Sciatic nerve (tissue), 2 donors: Measurements from ENCODE around the gene GRIFIN. TPM values are rescaled to one million over a fixed set of nuclear protein-coding genes. Genes with fewer than 3 reads are reported as not detected.
A peak's percentile ranks its signal among the peaks of the same experiment; 100 is the strongest.
"Not testable (repeated sequence)": the region's sequence is repeated elsewhere in the genome, so short reads cannot be mapped to it uniquely, and the experiment has no call there.

ENCODE experiments used
- ATAC-seq: fragments of 200-7000 bp; cut with Tn5 transposase; one replicate; pipeline ENCODE4 v1.9.1; 2020; ENCODE audit warnings: mild to moderate bottlenecking, moderate library complexity
- DNase-seq: peaks from one replicate; pipeline ENCODE4 v3.0.0-alpha.2; 2020; ENCODE audit warnings: low spot score
- intact Hi-C: fragments of 100-400 bp; cut with DNase I; formaldehyde crosslinking; loops from one replicate; pipeline ENCODE4 v1.14.2; 2022
- total RNA-seq: library from RNA; stranded (reverse); fragmentation: NEBNext Ultra II Directional; extraction: Animal tissue kit (Norgen Biotek cat#: 25700); gene quantifications from one replicate; pipeline ENCODE4 v1.2.1, GENCODE V29; 2021
- donor health status: DM: no; HTN: no; CAD: no.
- donor health status: DM: no; HTN: no; CAD: no.

GRIFIN gene
- total RNA-seq, 1 donor from 2014 or later, result not detected

DNA sequence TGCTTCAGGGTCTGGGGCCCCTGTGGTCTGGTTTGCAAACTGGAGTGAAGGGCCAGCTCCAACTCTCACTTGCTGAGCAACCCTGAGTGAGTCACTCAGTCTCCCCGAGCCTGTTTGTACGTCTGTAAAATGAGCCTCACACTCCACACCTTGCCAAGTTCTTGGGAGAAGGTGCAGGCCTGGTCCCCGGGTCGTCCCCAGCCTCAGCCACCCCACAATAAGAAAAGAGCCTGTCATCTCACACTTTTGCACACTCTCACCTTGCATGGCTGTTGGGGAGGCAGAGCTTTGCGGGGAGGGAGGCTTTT, 5.2 kb downstream of the GRIFIN start:
- intact Hi-C loops, result no loop called here

DNA sequence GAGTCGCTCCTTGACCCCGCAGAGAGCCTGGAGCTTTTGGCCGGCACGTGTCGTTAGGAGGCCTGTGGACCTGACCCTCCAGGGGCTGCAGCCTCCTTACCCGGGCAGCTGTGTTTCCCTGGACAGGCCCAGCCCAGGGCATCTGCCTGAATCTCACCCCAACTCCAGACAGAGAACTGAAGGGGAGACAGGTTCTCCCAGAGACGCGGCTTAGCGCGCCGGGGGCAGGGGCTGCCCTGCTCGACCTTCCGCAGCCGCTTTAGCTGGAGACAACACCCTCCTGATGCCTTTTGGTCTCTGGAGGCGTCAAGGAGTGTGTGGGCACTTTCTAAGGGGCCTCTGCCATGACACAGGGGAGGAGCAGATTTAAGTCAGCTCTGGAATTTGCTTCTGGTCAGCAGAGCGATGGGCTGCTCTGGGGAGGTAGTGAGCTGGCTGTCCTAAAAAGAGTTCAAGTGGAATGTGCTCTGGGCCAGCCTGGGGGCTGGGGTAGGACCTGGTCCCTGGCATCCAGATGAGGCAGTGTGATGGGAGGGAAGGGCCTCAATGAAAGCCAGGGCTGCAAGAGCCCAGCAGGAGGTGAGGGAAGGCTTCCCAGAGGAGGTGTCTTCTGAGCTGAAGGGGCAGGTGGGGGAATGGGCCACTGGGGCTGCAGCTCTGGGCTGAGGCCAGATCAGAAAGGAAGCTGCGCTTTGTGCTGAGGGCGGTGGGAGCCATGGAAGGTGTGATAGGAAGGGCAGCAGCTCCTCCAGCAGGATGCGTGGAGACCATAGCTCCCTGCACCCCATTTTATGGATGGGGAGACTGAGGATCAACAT, 5.8 kb downstream of the GRIFIN start:
- ATAC-seq, result no peak
- no peak for DNase-seq
- intact Hi-C loops, result no loop called here

More for the DNA sequence above, 5.2 kb downstream of the GRIFIN start:
- DNase-seq (no peak), ATAC-seq (no peak)

DNA sequence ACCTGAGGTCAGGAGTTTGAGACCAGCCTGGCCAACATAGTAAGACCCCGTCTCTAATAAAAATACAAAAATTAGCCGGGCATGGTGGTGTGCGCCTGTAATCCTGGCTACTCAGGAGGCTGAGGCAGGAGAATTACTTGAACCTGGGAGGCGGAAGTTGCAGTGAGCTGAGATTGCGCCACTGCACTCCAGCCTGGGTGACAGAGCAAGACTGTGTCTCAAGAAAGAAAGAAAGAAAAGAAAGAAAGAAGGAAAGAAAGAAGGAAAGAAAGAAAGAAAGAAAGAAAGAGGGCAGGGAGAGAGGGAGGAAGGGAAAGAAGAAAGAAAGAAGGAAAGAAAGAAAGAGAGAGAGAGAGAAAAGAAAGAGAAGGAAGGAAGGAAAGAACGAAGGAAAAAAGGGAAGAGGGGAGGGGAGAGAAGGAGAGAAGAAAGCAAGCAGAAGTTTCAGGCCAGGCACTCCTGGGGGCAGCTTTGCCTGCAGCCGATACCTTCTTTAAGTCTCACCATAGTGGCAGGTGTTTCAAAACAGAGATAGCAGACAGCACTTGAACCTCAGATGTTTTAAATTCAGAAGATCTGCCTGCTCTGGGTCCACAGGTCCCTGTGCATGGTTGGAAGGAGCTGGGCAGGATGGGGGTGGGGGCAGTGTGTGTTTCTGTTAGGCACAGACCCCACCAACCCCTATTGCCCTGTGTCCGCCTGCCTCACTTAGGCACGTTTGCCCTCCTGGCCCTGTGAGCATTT, 6.6 kb downstream of the GRIFIN start:
- intact Hi-C loops, result not testable (repeated sequence)

DNA sequence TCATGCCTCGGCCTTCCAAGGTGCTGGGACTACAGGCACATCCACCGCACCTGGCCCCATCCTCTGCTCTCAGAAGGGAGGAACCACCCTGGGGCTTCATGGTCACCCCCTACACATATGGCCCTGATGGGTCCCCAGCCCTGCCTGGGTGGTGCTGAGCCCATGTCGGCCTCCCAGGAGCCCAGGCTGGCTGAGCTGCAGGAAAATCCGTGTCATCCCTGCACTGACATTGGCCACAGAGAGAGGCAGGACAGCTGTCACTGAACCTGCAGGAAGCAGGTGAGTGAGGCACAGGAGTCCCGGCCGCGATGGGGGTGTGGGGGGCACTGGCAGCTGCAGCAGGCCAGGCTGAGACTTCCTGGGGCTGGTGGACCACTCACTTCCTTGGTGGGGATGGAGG, 8.0 kb downstream of the GRIFIN start:
- intact Hi-C loops, result no loop called here
- ATAC-seq (no peak), DNase-seq (no peak)

More for the DNA sequence above, 6.6 kb downstream of the GRIFIN start:
- not testable (repeated sequence) for ATAC-seq, DNase-seq

DNA sequence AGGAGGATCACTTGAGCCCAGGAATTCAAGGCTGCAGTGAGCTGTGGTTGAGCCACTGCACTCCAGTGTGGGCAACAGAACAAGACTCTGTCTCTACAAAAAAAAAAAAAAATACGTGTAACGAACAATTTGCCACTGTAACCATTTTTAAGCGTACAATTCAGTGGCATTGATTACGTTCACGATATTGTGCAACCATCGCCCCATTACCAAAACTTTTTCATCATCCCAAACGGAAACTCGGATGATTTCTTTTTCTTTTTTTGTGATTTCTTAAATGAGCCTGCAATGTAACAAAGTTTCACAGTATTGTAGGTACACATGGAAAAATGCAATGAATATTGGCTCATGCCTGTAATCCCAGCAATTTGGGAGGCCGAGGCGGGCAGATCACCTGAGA, 9.5 kb downstream of the GRIFIN start:
- intact Hi-C loops, result no loop called here
- ATAC-seq (no peak), DNase-seq (no peak)

DNA sequence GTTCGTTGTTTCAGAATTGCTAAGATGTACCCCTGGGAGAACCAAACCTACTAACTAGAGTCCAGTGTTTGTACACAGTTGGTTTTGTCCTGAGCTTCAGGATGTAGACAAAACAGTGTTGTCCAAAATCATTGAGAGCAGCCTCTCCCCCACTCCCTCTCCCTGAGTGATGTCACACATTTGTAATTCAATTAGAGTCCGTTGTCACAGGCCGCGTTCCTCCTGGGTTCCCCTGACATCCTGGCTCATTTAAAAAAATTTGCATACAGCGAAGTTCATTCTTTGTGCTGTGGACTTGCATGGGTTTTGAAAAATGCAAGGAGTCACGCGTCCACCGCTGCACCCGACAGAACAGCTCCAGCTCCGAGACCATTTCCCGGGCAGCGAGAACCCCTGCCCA, 10.3 kb downstream of the GRIFIN start:
- ATAC-seq, result peak; percentile 62
- no peak for DNase-seq
- intact Hi-C loops, result no loop called here

DNA sequence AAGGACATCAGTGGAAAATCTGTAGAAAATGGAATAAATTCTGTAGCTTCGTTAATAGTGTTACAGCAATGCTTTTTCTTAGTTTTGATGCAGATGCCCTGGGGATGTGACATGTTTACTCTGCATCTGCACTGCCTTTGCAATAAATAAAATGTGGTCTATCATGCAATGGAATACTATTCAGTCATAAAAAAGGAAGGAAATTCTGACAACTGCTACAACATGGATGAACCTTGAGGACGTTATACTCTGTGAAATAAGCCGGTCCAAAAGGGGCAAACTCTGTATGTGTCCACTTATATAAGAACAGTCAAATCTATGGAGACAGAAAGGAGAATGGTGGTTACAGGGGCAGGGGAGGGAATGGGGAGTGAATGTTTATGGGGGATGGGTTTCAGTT, 13.5 kb downstream of the GRIFIN start:
- intact Hi-C loops, result no loop called here
- ATAC-seq (no peak), DNase-seq (no peak)

DNA sequence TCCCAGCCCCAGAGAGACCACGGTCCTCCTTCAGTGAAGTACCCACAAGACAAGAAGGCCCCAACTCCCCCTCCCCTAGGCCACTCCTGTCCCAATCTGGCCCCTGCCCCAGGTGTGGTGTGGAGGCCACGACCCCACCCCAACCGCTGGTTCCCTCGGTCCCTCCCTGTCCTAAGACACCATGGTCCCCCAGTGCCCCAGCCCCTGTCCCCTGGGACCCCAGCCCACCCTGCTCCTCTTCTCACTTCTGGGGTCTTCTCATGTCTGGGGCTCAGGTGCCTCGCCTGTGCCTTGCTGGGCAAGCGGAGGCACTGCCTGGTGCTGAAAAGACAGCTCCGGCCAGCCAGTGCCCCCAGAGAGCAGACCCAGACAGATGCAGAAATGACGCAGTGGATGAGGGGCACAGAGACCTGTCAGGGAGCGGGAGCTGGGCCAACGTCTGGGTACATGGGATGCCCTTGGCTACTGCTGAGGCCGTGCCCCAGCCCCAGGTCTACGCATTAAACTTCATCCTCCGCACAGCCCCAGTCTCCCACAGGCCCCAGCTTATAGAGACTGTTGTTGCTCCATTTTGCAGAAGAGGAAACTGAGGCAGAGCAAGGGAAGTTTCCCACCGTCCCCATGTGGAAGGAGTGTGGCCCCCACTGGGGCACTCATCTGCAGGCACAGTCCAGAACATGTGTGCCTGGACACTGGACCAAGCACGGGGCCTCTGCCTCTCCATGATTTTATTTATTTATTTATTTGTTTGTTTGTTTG, 14.8 kb downstream of the GRIFIN start:
- no peak for ATAC-seq
- intact Hi-C loops, result no loop called here
- no peak for DNase-seq

DNA sequence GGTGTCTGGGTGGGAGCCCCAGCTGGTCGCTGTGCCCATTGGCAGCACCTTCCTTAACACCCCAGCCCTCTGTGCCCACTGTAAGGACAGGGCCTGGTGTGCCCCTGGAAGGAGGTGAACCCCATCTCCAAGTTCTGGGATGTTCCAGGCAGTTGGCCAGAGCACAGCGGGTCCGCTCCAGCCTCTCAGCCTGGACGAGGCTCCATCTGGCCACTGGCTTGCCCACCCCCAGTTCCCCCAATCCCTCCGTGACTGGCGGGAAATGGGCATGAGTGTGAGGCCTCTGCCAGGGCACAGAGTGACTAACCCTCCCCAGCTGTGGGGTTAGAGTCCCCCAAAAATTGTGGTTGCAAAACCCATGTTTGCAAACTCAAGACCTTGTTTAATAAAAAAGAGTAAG, 15.6 kb downstream of the GRIFIN start:
- peak; percentile 31 for ATAC-seq
- intact Hi-C loops, result no loop called here
- DNase-seq, result no peak

DNA sequence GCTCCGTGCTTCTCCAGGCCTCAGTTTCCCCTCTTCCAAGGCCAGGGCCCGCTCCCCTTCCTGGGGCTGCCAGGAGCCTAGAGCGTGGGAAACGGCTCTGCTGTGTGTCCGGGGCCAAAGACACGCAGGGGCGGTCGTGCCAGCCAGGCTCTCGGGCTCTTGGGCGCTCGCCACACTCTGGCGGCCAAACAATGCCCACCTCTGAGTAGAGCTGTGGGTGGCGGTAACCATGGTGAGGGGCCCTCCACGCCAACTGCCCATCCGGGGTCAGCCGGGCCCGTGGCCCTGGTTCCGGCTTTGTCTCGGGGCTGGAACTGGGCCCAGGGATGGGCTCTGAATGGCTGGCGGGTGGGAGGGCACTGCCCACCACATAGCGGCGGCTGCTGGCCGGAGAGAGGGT, 16.0 kb downstream of the GRIFIN start:
- peak; percentile 77 for ATAC-seq

DNA sequence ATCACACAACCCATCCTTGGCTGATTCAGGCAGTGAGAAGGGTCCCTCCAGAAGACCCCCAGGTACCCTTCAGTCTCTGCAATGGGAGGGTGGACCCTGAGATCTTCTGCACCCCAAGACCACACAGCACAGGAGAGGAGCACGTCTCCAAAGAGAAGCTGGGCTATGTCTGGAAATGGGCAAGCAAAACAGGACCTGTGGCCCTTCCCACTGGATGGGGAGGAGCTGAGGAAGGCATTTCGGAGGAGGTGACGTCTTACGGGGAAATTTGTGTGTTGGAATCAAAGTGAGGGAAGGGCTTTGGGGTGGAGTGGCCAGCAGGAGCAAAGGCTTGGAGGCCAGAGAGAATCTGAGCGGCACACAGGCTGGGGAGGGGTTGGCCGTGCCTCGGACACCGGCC, 16.5 kb downstream of the GRIFIN start:
- peak; percentile 9 for ATAC-seq
- intact Hi-C loops, result no loop called here
- DNase-seq, result no peak

More for the DNA sequence above, 16.0 kb downstream of the GRIFIN start:
- intact Hi-C loops, result no loop called here
- DNase-seq, result no peak

DNA sequence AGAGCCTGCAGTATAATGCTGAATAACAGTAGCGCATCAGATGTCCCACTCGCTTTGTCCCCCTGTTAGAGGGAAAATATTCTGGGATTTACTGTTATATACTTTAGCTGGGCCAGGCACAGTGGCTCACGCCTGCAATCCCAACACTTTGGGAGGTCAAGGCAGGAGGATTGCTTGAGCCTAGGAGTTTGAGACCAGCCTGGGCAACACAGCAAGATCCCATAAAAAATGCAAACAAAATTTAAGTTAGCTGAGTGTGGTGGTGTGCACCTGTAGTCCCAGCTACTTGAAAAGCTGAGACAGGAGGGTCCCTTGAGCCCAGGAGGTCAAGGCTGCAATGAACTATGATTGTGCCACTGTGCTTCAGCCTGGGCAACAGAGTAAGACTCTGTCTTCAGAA, 22.3 kb downstream of the GRIFIN start:
- ATAC-seq, intact Hi-C loops, DNase-seq: not testable (repeated sequence)

DNA sequence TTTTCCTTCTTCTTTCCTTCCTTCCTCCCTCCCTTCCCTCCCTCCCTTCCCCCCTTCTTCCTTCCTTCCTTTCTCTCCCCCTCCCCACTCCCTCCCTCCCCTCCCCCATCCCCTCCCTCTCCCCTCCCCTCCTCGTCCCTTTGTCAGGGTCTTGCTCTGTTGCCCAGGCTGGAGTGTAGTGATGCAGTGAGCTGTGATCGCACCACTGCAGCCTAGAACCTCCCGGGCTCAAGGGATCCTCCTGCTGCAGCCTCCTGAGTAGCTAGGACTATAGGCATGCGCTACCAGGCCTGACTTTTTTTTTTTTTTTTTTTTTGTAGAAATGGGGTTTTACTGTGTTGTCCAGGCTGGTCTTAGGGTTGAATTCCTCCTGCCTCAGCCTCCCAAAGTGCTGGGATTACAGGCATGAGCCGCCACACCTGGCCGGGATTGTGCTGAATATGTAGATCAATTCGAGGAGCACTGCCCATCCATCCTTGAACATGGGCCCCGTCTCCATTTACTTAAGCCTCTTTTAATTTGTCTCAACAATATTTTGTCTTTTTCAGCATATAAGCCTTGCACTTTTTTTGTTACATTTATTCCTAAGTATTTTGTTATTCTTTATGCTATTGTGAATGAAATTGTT, 23.4 kb downstream of the GRIFIN start:
- DNase-seq (no peak), ATAC-seq (no peak)
- intact Hi-C loops, result no loop called here

DNA sequence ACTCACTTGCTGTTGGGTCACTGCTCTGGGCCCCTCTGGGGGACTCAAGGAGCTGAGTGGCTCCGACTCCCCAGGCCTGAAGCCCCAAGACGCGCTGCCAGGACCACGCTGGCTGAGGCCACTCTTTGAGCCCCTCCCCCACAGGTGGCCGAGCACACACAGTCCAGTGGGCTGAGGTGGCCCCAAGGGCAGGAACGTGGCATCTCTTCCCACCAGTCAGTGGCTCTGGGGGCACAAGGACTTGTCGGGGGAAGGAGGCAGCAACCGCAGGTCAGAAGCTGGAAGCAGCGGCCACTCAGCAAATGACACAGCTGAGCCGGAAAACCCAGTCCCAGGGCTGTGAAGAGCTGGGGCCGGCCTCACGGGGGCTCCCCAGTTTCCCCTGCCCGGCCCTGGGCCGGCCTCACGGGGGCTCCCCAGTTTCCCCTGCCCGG, 24.1 kb downstream of the GRIFIN start:
- peak; percentile 63 for DNase-seq
- intact Hi-C loops, result no loop called here
- ATAC-seq, result peak; percentile 58

DNA sequence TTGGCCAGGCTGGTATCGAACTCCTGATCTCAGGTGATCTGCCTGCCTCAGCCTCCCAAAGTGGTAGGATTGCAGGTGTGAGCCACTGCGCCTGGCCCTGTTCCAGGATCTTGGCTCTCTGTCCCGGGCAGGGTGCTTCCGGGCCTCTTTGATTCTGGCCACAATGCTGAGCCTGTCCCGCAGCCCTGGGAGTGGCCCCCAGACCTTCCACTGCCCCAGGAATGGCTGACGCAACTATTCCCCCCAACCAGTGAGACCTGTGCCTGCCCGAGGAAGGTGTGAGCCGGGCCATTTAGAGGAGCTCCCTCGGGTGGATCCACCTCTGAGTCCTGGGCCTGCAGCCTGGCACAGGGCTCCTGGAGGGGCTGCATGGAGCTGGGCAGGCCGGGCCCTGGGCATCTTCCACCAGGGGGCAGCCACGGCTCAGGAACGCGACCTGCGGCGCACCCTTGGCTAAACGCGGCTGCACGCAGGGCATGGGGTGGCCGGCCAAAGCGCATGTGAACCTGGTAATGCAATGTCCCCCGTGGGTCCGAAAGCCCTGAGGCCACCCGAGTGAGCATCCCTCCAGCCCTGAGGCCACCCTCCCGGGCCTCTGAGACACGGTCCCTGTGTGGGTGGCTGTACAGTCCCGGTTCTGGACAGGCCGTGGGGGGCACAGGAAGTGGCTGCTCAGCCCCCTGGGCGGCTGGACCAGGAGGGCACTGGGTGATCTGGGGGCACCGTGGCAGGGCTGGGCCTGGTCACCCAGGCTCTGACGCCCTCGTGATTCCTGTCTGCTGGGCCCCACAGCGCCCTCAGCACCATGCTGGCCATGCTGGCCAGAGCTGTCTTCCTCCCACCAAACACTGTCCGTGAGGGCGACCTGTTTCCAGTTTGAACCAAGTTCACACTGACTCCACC, 24.8 kb downstream of the GRIFIN start:
- DNase-seq, result peak; percentile 95
- peak; percentile 97 for ATAC-seq
- intact Hi-C loops, result no loop called here

DNA sequence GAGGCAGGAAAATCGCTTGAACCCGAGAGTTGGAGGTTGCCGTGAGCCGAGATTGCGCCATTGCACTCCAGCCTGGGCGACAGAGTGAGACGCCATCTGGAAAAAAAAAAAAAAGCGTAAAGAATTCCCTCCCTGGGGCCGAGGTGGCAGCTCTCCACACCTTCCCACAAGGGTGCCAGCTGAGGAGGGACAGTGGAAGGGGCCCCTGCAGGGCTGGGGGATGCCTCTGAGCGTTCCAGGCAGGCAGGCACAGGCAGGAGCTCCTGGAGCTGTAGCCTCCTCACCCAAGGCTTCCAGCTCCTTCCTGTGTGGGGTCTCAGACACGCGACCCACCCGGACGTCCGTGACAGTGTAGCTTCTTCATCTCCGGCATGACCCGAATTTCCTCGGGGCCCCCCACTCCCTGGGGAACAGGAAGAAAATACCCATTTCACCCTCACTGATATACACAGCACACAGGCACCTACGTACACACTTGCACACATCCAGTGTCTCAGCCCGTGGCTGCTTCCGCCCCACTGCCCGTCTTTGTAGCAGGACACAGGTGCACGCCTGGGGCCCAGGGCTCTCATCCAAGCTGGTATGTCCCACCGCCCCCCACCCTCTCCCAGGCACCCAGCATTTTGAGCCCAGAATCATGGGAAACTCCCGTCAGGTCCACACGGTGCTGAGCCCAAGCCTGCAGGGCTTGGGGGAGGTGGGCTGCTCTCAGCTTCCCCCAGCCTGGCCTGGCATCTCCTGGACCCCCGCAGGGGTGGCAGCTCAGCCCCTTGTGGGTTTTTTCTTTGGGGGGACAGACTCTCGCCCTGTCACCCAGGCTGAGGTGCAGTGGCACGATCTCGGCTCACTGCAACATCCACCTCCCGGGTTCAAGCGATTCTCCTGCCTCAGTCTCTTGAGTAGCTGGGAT, 25.7 kb downstream of the GRIFIN start:
- DNase-seq (no peak), ATAC-seq (no peak)
- intact Hi-C loops, result no loop called here

DNA sequence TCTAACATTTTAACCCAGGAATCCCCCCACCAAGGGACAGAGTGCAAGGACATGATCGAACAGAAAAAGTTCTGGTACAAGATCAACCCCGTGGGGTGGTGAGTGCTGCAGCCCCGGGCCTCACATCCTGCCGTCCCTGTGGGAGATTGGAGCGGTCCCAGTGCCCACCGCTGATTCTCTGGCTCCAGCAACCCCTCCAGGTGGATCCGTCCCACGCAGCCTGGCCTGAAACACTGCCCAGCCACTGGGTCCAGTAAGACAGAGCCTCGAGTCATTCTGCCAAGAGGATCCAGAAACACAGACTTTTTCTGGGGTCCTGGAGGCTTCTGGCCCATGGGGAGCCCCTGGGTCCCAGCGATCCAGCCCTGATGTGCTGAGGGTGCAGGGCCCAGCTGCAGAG, 29.5 kb downstream of the GRIFIN start:
- intact Hi-C loops, result no loop called here
- no peak for ATAC-seq
- no peak for DNase-seq
